ENCODE measurements around the gene PRKD1. TPM values are rescaled to one million over a fixed set of nuclear protein-coding genes. Genes with fewer than 3 reads are reported as not detected.

Gene PRKD1
- total RNA-seq, 1 experiment from 2014 or later: 9.7 TPM

DNA sequence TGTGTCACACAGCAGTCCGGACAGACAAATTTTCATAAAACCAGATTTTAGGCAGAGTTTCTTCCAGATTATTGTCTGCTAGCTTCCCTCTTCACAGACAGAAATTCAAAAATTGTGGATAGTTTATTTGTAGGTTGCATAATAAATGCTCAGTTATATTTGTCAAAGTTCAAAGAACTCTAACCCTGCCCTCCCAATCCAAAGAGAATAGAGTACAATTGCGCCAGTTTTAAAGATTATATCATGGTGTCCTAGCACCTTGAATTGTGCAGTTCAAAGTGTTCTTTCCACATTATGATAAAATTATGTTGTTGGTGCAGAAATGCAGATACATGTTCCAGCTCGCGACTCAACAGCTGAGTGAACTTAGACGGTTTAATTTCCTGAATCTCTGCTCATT lies 263.1 kb downstream of the PRKD1 start:
- Mint-ChIP-seq H3K36me3 (ENCODE audit: insufficient read depth, unreplicated experiment) (no peaks in the 10 kb centered on the region), H3K27me3 (ENCODE audit: unreplicated experiment) (no peaks in the 10 kb centered on the region), H3K4me3 (ENCODE audit: low read depth, unreplicated experiment) (no peak overlapping the region), H3K4me1 (ENCODE audit: low read depth, unreplicated experiment) (no peaks in the 10 kb centered on the region), H3K9me3 (ENCODE audit: low read depth, unreplicated experiment) (no peaks in the 10 kb centered on the region), H3K27ac (ENCODE audit: unreplicated experiment) (no peak overlapping the region)
- DNase-seq: no peak
- intact Hi-C loops (cut with micrococcal nuclease; ENCODE audit: unreplicated experiment): no loop called here
- no TSS peak for BruUV-seq (replicated peaks)
- CTCF ChIA-PET: no interaction called here
- TF ChIP-seq, protein P1, sequence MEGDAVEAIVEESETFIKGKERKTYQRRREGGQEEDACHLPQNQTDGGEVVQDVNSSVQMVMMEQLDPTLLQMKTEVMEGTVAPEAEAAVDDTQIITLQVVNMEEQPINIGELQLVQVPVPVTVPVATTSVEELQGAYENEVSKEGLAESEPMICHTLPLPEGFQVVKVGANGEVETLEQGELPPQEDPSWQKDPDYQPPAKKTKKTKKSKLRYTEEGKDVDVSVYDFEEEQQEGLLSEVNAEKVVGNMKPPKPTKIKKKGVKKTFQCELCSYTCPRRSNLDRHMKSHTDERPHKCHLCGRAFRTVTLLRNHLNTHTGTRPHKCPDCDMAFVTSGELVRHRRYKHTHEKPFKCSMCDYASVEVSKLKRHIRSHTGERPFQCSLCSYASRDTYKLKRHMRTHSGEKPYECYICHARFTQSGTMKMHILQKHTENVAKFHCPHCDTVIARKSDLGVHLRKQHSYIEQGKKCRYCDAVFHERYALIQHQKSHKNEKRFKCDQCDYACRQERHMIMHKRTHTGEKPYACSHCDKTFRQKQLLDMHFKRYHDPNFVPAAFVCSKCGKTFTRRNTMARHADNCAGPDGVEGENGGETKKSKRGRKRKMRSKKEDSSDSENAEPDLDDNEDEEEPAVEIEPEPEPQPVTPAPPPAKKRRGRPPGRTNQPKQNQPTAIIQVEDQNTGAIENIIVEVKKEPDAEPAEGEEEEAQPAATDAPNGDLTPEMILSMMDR (IDR thresholded peaks at IDR 0.05; ENCODE audit: unreplicated experiment): no peak

DNA sequence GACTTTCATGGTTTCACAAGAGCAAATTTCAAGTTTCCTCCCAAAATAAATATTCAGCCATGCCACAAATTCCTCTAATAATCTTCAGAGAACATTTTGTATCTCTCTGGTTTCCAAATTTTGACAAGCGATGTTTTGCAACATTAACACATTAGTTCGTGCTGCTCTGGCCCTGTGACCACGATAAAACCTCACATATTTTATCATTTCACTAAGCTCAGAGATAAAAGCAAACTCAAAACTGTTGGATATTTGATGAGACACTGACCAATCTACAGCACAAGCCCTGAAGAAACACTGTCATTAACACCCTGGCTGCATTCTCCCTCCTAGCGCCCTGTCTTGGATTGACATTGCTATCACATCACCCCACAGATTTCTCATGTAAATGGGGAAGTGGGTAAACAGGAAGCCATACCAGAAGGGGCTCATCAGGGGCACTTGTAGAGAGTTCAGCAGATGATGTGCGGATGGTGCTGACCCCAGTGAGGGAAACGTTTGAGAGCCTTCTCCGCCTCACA lies 264.3 kb downstream of the PRKD1 start:
- H3K4me3 Mint-ChIP-seq (ENCODE audit: low read depth, unreplicated experiment): no peak overlapping the region
- no peaks in the 10 kb centered on the region for H3K9me3 Mint-ChIP-seq (ENCODE audit: low read depth, unreplicated experiment)
- H3K4me1 Mint-ChIP-seq (ENCODE audit: low read depth, unreplicated experiment): no peaks in the 10 kb centered on the region
- no peak overlapping the region for H3K27ac Mint-ChIP-seq (ENCODE audit: unreplicated experiment)
- TF ChIP-seq, protein P1 (IDR thresholded peaks at IDR 0.05; ENCODE audit: unreplicated experiment): no peak
- CTCF ChIA-PET: no interaction called here
- no TSS peak for BruUV-seq (replicated peaks)
- no peaks in the 10 kb centered on the region for H3K27me3 Mint-ChIP-seq (ENCODE audit: unreplicated experiment)
- intact Hi-C loops (cut with micrococcal nuclease; ENCODE audit: unreplicated experiment): no loop called here
- DNase-seq: no peak
- no peaks in the 10 kb centered on the region for H3K36me3 Mint-ChIP-seq (ENCODE audit: insufficient read depth, unreplicated experiment)

DNA sequence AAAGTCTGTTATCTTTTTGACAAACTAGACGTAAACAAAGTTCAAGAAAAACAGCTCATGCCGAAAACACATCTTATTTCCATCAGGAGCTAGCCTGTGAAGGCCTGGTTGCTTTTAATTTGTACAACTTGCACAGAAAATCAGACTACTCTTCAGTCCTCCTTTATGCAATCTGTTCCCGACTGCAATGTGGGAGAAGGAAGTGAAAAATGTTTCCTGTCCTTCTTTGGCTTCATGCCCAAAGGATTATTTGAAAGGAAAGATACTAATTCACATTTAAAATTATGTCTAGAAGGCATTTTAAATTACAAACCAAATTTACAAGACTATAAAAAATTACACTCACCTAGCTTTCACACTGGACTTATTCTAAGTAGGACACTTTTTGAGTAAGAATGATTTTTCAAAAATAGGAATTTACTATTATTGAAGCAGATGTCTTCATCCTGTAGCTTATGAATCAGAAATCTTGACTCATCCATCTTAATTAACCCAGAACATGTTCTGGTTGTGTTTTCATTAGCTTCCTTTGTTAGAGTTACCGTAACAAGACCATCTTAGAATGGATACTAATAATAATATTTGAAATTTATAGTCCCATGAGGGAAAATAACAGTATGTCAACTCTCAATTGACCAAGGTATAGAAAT lies 272.6 kb downstream of the PRKD1 start:
- BruUV-seq (replicated peaks): no TSS peak
- TF ChIP-seq, protein P1 (IDR thresholded peaks at IDR 0.05; ENCODE audit: unreplicated experiment): no peak
- H3K27me3 Mint-ChIP-seq (ENCODE audit: unreplicated experiment): no peaks in the 10 kb centered on the region
- H3K9me3 Mint-ChIP-seq (ENCODE audit: low read depth, unreplicated experiment): no peaks in the 10 kb centered on the region
- CTCF ChIA-PET: no interaction called here
- intact Hi-C loops (cut with micrococcal nuclease; ENCODE audit: unreplicated experiment): no loop called here
- H3K36me3 Mint-ChIP-seq (ENCODE audit: insufficient read depth, unreplicated experiment): no peaks in the 10 kb centered on the region
- DNase-seq: no peak
- H3K4me1 Mint-ChIP-seq (ENCODE audit: low read depth, unreplicated experiment): peaks cover 11% of the 10 kb centered on the region
- no peak overlapping the region for H3K27ac Mint-ChIP-seq (ENCODE audit: unreplicated experiment)
- no peak overlapping the region for H3K4me3 Mint-ChIP-seq (ENCODE audit: low read depth, unreplicated experiment)

DNA sequence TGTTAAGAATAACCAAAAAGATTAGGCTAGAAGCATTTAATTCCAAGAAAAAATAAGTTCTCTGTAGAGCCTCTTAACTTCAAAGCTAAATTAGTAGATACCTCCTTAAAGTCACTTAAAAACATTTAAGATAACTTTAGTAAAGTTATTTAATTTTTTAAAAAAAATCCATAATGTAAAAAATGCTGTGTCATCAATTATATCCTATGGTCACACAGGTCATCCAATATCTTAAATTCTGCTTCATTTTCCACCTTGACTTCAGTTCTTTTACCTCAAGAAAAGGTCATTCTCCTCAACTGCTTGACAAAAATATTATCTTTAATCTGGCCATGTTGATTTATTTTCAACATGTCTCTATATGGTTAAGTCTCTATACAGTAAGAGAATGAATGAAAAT lies 274.3 kb downstream of the PRKD1 start:
- no peaks in the 10 kb centered on the region for H3K36me3 Mint-ChIP-seq (ENCODE audit: insufficient read depth, unreplicated experiment)
- intact Hi-C loops (cut with micrococcal nuclease; ENCODE audit: unreplicated experiment): no loop called here
- H3K4me3 Mint-ChIP-seq (ENCODE audit: low read depth, unreplicated experiment): no peak overlapping the region
- H3K27ac Mint-ChIP-seq (ENCODE audit: unreplicated experiment): no peak overlapping the region
- no peaks in the 10 kb centered on the region for H3K9me3 Mint-ChIP-seq (ENCODE audit: low read depth, unreplicated experiment)
- H3K27me3 Mint-ChIP-seq (ENCODE audit: unreplicated experiment): no peaks in the 10 kb centered on the region
- BruUV-seq (replicated peaks): no TSS peak
- CTCF ChIA-PET: no interaction called here
- TF ChIP-seq, protein P1 (IDR thresholded peaks at IDR 0.05; ENCODE audit: unreplicated experiment): no peak
- peaks cover 25% of the 10 kb centered on the region for H3K4me1 Mint-ChIP-seq (ENCODE audit: low read depth, unreplicated experiment)
- DNase-seq: no peak

All from Calu3 (cell line).